MCF 10A (cell line): ENCODE results near the gene LETM1. TPM values are rescaled to one million over a fixed set of nuclear protein-coding genes. Genes with fewer than 3 reads are reported as not detected.

Experiments used
- BruUV-seq: library from RNA; stranded (reverse); fragments of 400-500 nt; replicated peaks from 2 replicates; lab custom pipeline; 2021; lab: Mats Ljungman, UMichigan
- CTCF ChIA-PET: fragments of 300-600 bp; sonication (Branson Sonifier 250); formaldehyde crosslinking; extraction: SDS; loops from one replicate; lab custom pipeline; 2021; ENCODE audit warnings: antibody characterized with exemption, inconsistent platforms; lab: Yijun Ruan, JAX
- POLR2A ChIA-PET: fragments of 300-600, 350-650 bp; sonication (Branson Sonifier 250); formaldehyde crosslinking; extraction: SDS; loops from one replicate; lab custom pipeline; 2020; ENCODE audit warnings: antibody characterized with exemption, inconsistent platforms; lab: Yijun Ruan, JAX
- DNase-seq: peaks from one replicate; pipeline ENCODE4 v3.0.0-alpha.2; 2018; ENCODE audit not compliant: unreplicated experiment
- H3K27ac Mint-ChIP-seq: one replicate; pipeline ENCODE4 v1.8.0; 2022; ENCODE audit warnings: mild to moderate bottlenecking, low read depth, mixed read lengths; ENCODE audit not compliant: unreplicated experiment
- H3K27me3 Mint-ChIP-seq: one replicate; pipeline ENCODE4 v1.8.0; 2022; ENCODE audit warnings: mixed read lengths; ENCODE audit not compliant: insufficient read depth, unreplicated experiment
- H3K36me3 Mint-ChIP-seq: one replicate; pipeline ENCODE4 v1.8.0; 2022; ENCODE audit warnings: mild to moderate bottlenecking, moderate library complexity, mixed read lengths; ENCODE audit not compliant: insufficient read depth, unreplicated experiment
- H3K4me1 Mint-ChIP-seq: one replicate; pipeline ENCODE4 v1.8.0; 2022; ENCODE audit warnings: mixed read lengths; ENCODE audit not compliant: insufficient read depth, unreplicated experiment
- H3K4me3 Mint-ChIP-seq: one replicate; pipeline ENCODE4 v1.8.0; 2022; ENCODE audit warnings: mild to moderate bottlenecking, moderate library complexity, mixed read lengths; ENCODE audit not compliant: unreplicated experiment
- H3K9me3 Mint-ChIP-seq: one replicate; pipeline ENCODE4 v1.8.0; 2022; ENCODE audit warnings: mixed read lengths; ENCODE audit not compliant: unreplicated experiment
- CTCF ChIP-seq: fragments of 200-600 bp; IDR thresholded peaks from one replicate; pipeline ENCODE4 v1.8.0; 2022; ENCODE audit warnings: antibody characterized with exemption, mild to moderate bottlenecking; ENCODE audit not compliant: unreplicated experiment
- intact Hi-C: fragments of 100-400 bp; cut with micrococcal nuclease; formaldehyde crosslinking; loops from 2 replicates; pipeline ENCODE4 v1.14.1; 2022
- total RNA-seq: library from RNA; stranded (reverse); gene quantifications from 2 replicates; pipeline ENCODE4 v1.2.3, GENCODE V29; 2022

LETM1 gene
- total RNA-seq, 1 experiment from 2014 or later: 85.0 TPM

GRCh38 chr4:1842339-1842895 lies 13.5 kb downstream of the LETM1 start:
- TF ChIP-seq CTCF: no peak
- no peaks in the 10 kb centered on the region for H3K27me3 Mint-ChIP-seq
- no peak overlapping the region for H3K27ac Mint-ChIP-seq
- no peak overlapping the region for H3K4me3 Mint-ChIP-seq
- H3K36me3 Mint-ChIP-seq: peaks cover 86% of the 10 kb centered on the region
- intact Hi-C loops: no loop called here
- no peaks in the 10 kb centered on the region for H3K9me3 Mint-ChIP-seq
- ChIA-PET CTCF (interaction anchor here (0.6 to 0.7 kb wide), 2 partner anchors 69 to 101 kb away, joined by 3 read pairs; no protein-coding TSS in a partner anchor), POLR2A (no interaction called here)
- no TSS peak for BruUV-seq
- H3K4me1 Mint-ChIP-seq: peaks cover 5% of the 10 kb centered on the region
- no peak for DNase-seq

- BruUV-seq: no TSS peak
- peaks cover 80% of the 10 kb centered on the region for H3K36me3 Mint-ChIP-seq
These were observed 14.1 kb downstream of the LETM1 start for GRCh38 chr4:1841887-1842210.

GRCh38 chr4:1841201-1841886 lies 14.6 kb downstream of the LETM1 start:
- H3K27me3 Mint-ChIP-seq: no peaks in the 10 kb centered on the region
- DNase-seq: no peak
- peaks cover 5% of the 10 kb centered on the region for H3K4me1 Mint-ChIP-seq
- intact Hi-C loops: no loop called here
- no peak overlapping the region for H3K4me3 Mint-ChIP-seq
- ChIA-PET POLR2A (interaction anchor here (1.1 kb wide), 1 partner anchor 114 kb away, joined by 3 read pairs; no protein-coding TSS in a partner anchor), CTCF (no interaction called here)
- TF ChIP-seq CTCF: no peak
- H3K36me3 Mint-ChIP-seq: peaks cover 75% of the 10 kb centered on the region
- H3K9me3 Mint-ChIP-seq: no peaks in the 10 kb centered on the region
- BruUV-seq: no TSS peak
- H3K27ac Mint-ChIP-seq: no peak overlapping the region

More at GRCh38 chr4:1841887-1842210, 14.1 kb downstream of the LETM1 start:
- Mint-ChIP-seq H3K9me3 (no peaks in the 10 kb centered on the region), H3K27me3 (no peaks in the 10 kb centered on the region), H3K4me1 (peaks cover 5% of the 10 kb centered on the region), H3K4me3 (no peak overlapping the region), H3K27ac (no peak overlapping the region)
- ChIA-PET CTCF (no interaction called here), POLR2A (interaction anchor here (1.1 kb wide), 1 partner anchor 115 kb away, joined by 3 read pairs; no protein-coding TSS in a partner anchor)
- DNase-seq: no peak
- no peak for TF ChIP-seq CTCF
- intact Hi-C loops: no loop called here

- H3K9me3 Mint-ChIP-seq: no peaks in the 10 kb centered on the region
- peaks cover 71% of the 10 kb centered on the region for H3K36me3 Mint-ChIP-seq
- POLR2A ChIA-PET: no interaction called here
- H3K27me3 Mint-ChIP-seq: no peaks in the 10 kb centered on the region
- H3K4me1 Mint-ChIP-seq: peaks cover 5% of the 10 kb centered on the region
- CTCF ChIA-PET: interaction anchor here (1.5 to 1.7 kb wide), 2 partner anchors 29 to 74 kb away, joined by 5 to 7 read pairs; no protein-coding TSS in a partner anchor
- H3K27ac Mint-ChIP-seq: no peak overlapping the region
- no peak overlapping the region for H3K4me3 Mint-ChIP-seq
- no peak for DNase-seq
- no peak for TF ChIP-seq CTCF
- intact Hi-C loops: no loop called here
- BruUV-seq: no TSS peak
These were observed 16.7 kb downstream of the LETM1 start for GRCh38 chr4:1839282-1839681.
